Measurements from ENCODE around the gene STYXL2.

STYXL2 gene

GRCh38 chr1:167093846-167094516 lies at the start of gene STYXL2:
Gene STYXL2 (plus strand): TSS chr1:167094075. CDS start chr1:167094850, 775 bp downstream.
- in situ Hi-C loops (cut with MboI; ENCODE audit: low pct_unique_long_range_greater_than_20kb, low sequenced_read_pairs, unreplicated experiment) = no loop called here
- TF ChIP-seq, protein P1, sequence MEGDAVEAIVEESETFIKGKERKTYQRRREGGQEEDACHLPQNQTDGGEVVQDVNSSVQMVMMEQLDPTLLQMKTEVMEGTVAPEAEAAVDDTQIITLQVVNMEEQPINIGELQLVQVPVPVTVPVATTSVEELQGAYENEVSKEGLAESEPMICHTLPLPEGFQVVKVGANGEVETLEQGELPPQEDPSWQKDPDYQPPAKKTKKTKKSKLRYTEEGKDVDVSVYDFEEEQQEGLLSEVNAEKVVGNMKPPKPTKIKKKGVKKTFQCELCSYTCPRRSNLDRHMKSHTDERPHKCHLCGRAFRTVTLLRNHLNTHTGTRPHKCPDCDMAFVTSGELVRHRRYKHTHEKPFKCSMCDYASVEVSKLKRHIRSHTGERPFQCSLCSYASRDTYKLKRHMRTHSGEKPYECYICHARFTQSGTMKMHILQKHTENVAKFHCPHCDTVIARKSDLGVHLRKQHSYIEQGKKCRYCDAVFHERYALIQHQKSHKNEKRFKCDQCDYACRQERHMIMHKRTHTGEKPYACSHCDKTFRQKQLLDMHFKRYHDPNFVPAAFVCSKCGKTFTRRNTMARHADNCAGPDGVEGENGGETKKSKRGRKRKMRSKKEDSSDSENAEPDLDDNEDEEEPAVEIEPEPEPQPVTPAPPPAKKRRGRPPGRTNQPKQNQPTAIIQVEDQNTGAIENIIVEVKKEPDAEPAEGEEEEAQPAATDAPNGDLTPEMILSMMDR (IDR thresholded peaks at IDR 0.05; ENCODE audit: extremely low read depth, insufficient read depth, missing control alignments) = no peak

DNA sequence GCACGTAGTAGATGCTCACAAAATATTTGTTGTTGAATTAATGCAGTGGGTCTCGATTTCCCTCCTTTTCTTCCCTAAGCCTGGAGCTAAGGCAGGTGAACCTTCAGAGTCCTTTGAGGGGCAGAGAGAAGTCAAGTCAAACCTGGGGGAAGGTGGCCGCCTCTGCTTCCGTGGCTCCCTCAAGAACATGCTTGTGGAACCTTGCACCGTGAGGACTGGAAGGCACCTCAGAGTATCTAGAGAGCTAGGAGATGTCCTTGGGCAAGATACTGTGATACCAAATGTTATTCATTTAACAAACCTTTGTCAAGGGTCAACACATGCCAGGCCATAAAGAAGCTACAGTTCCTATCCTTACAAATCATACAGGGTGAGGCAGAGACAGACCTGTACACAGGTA lies 42.0 kb upstream of the STYXL2 start:
- in situ Hi-C loops (cut with MboI; ENCODE audit: low pct_unique_long_range_greater_than_20kb, low sequenced_read_pairs, unreplicated experiment) = no loop called here
- no peak for DNase-seq (ENCODE audit: low spot score)
- TF ChIP-seq, protein P1 (IDR thresholded peaks at IDR 0.05; ENCODE audit: extremely low read depth, insufficient read depth, missing control alignments) = no peak

More at GRCh38 chr1:167093846-167094516, at the start of gene STYXL2:
- no peak for DNase-seq (ENCODE audit: low spot score)

DNA sequence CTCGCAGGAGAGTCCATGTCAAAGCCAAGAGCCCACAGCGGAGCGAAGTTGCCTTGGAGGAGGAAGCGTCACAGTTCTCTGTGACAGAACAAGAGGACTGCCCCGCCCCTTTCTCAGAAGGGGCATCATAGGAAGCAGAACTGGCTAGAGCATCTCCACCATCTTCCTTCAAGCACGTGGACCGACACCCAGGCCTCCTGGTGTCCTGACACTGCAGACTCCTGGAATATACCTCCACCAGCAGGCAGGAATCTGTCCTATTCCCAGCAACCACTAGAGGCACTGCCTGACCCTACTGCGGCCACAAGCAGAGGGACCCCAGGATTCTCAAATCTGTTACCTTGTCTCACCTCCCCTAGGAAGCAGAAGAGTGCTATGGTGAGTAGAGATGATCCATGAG lies 41.5 kb upstream of the STYXL2 start:
- no peak for DNase-seq (ENCODE audit: low spot score)
- in situ Hi-C loops (cut with MboI; ENCODE audit: low pct_unique_long_range_greater_than_20kb, low sequenced_read_pairs, unreplicated experiment) = no loop called here

GRCh38 chr1:167054531-167054930 lies 39.3 kb upstream of the STYXL2 start:
- in situ Hi-C loops (cut with MboI; ENCODE audit: low pct_unique_long_range_greater_than_20kb, low sequenced_read_pairs, unreplicated experiment) = no loop called here
- no peak for DNase-seq (ENCODE audit: low spot score)
- TF ChIP-seq, protein P1 (IDR thresholded peaks at IDR 0.05; ENCODE audit: extremely low read depth, insufficient read depth, missing control alignments) = no peak

More for the DNA sequence above, 41.5 kb upstream of the STYXL2 start:
- TF ChIP-seq, protein P1 (IDR thresholded peaks at IDR 0.05; ENCODE audit: extremely low read depth, insufficient read depth, missing control alignments) = peak; percentile 38

DNA sequence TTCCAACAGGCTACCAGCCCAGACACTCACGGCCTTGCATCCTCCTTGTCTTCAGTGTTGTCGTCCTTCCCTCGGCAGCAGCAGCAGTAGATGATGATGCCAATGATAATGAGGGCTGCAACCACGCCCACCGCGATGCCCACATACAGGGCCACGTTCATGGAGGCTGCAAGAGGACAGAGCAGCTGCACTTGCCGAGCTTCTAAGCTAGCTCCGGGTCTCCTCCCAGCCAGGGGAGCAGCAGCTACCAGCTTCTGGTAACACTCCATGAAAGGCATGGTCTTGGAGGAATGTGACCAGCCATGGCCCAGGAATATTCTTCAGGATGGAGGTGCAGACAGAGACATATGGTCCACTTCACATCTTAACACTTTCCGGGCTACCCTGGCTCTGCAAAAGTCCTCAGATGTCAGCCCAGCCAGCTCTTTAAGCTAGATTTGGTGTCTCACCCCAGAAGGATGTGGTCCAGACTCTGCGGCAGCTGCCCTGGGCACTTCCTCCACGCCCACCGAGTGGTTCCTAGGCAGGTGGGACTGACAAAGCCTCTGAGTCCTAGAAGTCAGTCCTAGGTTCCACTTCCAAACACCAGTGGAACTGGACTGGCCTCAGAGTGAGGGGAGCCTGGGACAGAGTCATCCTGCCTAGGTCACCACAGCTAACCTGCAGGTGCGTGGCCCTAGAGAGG lies 38.8 kb upstream of the STYXL2 start:
- no peak for DNase-seq (ENCODE audit: low spot score)
- in situ Hi-C loops (cut with MboI; ENCODE audit: low pct_unique_long_range_greater_than_20kb, low sequenced_read_pairs, unreplicated experiment) = no loop called here
- TF ChIP-seq, protein P1 (IDR thresholded peaks at IDR 0.05; ENCODE audit: extremely low read depth, insufficient read depth, missing control alignments) = no peak

- in situ Hi-C loops (cut with MboI; ENCODE audit: low pct_unique_long_range_greater_than_20kb, low sequenced_read_pairs, unreplicated experiment) = no loop called here
Measured at GRCh38 chr1:167056529-167057231, 37.2 kb upstream of the STYXL2 start.

More at GRCh38 chr1:167056529-167057231, 37.2 kb upstream of the STYXL2 start:
- DNase-seq (ENCODE audit: low spot score) = no peak
- TF ChIP-seq, protein P1 (IDR thresholded peaks at IDR 0.05; ENCODE audit: extremely low read depth, insufficient read depth, missing control alignments) = no peak

Measured in GM13977 (cell line).